Right lobe of liver (tissue), 4 donors: ENCODE data around the gene EMC10.
A peak's percentile ranks its signal among the peaks of the same experiment; 100 is the strongest.

ENCODE experiments used
- CTCF ChIP-seq, 4 donors: fragments of 200-600 bp in 3 of 4; fragments of 450-650 bp in 1 of 4; IDR thresholded peaks; one replicate each; pipeline versions ENCODE4 v1.5.1 to v1.8.0; 2016 to 2022; ENCODE audit warnings: antibody characterized with exemption in 4 of 4, mild to moderate bottlenecking in 2 of 4
- POLR2A ChIP-seq: fragments of 450-650 bp; IDR thresholded peaks from one replicate; pipeline ENCODE4 v1.6.1; 2017; ENCODE audit warnings: antibody characterized with exemption, mild to moderate bottlenecking
- donor health status: DM: no; HTN: no; CAD: no.
- donor health status: DM: no; HTN: no; CAD: no.
- donor health status: DM: no; HTN: yes; CAD: no.

DNA sequence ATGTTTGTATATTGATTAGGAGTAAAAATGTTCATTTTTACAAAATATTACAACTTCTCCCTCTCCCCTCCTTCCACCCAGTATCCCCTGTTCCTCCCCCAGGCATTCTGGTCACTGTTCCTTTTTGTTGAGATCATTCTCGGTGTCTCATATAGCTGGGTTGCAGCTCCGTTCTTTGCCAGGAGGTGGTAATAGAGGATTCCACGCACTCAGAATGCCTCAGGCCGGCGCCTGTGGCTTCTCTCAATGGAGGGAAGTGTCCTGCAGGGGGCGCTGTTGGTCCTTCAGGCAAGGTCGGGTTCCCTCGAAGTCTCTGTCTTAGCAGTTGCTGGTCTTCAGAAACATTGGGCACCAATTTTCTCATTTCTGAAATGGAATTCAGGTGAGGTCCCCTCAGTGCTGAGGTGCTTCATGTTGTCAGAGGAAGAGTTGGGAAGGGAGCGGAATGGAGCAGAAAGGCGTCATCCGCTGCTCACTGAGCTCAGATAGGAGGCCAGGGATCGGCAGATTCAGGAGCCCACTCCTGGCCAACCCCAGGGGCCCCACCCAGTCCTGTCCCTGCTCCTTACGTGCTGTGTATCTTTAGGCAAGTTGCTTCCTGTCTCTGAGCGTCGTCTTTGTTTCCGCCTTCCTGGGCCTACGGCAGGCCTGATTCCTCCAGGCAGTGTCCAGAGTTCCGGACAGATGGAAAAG, 10.7 kb downstream of the EMC10 start:
- TF ChIP-seq CTCF (IDR thresholded peaks at IDR 0.05) (peak; percentile 25 to 43 (median 29)), POLR2A (no peak)
